Thymus (tissue), 11 donors: ENCODE results near the gene ANP32B. TPM values are rescaled to one million over a fixed set of nuclear protein-coding genes. Genes with fewer than 3 reads are reported as not detected.

Experiments
- DNase-seq, 9 donors: peaks; one replicate each; pipeline ENCODE4 v3.0.0-alpha.2; 2013; ENCODE audit warnings: low spot score in 9 of 9, low read depth in 6 of 9, missing footprints in 1 of 9
- H3K27ac ChIP-seq, 2 donors: one replicate each; pipeline ENCODE4 v1.5.1; 2013; ENCODE audit warnings: control low read depth in 1 of 2, low read depth in 1 of 2, low read length in 1 of 2, mild to moderate bottlenecking in 1 of 2, moderate library complexity in 1 of 2
- H3K27me3 ChIP-seq, 2 donors: one replicate each; pipeline ENCODE4 v1.5.1; 2013; ENCODE audit warnings: low read length in 1 of 2; ENCODE audit not compliant: control insufficient read depth in 2 of 2, insufficient read depth in 1 of 2
- H3K36me3 ChIP-seq, 2 donors: one replicate each; pipeline ENCODE4 v1.5.1; 2013; ENCODE audit warnings: low read length in 1 of 2, mild to moderate bottlenecking in 1 of 2, moderate library complexity in 1 of 2; ENCODE audit not compliant: control insufficient read depth in 2 of 2, insufficient read depth in 2 of 2
- H3K4me1 ChIP-seq, 2 donors: one replicate each; pipeline ENCODE4 v1.5.1; 2013; ENCODE audit warnings: low read length in 2 of 2; ENCODE audit not compliant: control insufficient read depth in 2 of 2, insufficient read depth in 2 of 2
- H3K4me3 ChIP-seq, 2 donors: one replicate each; pipeline ENCODE4 v1.5.1; 2013; ENCODE audit warnings: low read length in 2 of 2, control low read depth in 1 of 2, mild to moderate bottlenecking in 1 of 2
- H3K9me3 ChIP-seq, 2 donors: one replicate each; pipeline ENCODE4 v1.5.1; 2013; ENCODE audit warnings: low read length in 1 of 2, mild to moderate bottlenecking in 1 of 2; ENCODE audit not compliant: control insufficient read depth in 2 of 2, insufficient read depth in 1 of 2
- WGBS: extraction: QIAGEN DNeasy Blood & Tissue Kit; methylation state at CpG from one replicate; pipeline ENCODE4 v1.1.7; 2013; 5-methylcytosine and 5-hydroxymethylcytosine counted together
- polyA plus RNA-seq: library from polyadenylated mRNA; stranded (reverse); fragments of 200-250 nt; gene quantifications from one replicate; pipeline ENCODE4 v1.2.3, GENCODE V29; 2013
- total RNA-seq: library from RNA; stranded (reverse); fragments of 120-200 nt; gene quantifications from one replicate; pipeline ENCODE4 v1.2.4, GENCODE V29; 2013
- donor health status: healthy.

ANP32B gene
- total and polyA plus RNA-seq, 2 donors: 44.7 to 191 TPM

GRCh38 chr9:98039607-98040017, 56.5 kb downstream of the ANP32B start:
- H3K27me3 ChIP-seq: no peaks in the 10 kb centered on the region
- no peak for DNase-seq
- H3K4me3 ChIP-seq: no peak overlapping the region
- no peaks in the 10 kb centered on the region for H3K9me3 ChIP-seq
- H3K36me3 ChIP-seq: no peaks in the 10 kb centered on the region
- WGBS: 95% methylated on average over 10 of the region's 10 CpGs
- no peak overlapping the region for H3K27ac ChIP-seq
- peaks cover 0 to under 1% of the 10 kb centered on the region in 2 donors for H3K4me1 ChIP-seq

GRCh38 chr9:98040212-98040611, 57.1 kb downstream of the ANP32B start:
- no peaks in the 10 kb centered on the region for H3K27me3 ChIP-seq
- WGBS: 96% methylated on average over 6 of the region's 6 CpGs
- H3K9me3 ChIP-seq: no peaks in the 10 kb centered on the region
- H3K36me3 ChIP-seq: no peaks in the 10 kb centered on the region
- no peak for DNase-seq
- no peaks in the 10 kb centered on the region for H3K4me1 ChIP-seq
- H3K27ac ChIP-seq: no peak overlapping the region
- no peak overlapping the region for H3K4me3 ChIP-seq

GRCh38 chr9:98043915-98044314, 60.8 kb downstream of the ANP32B start:
- peaks cover 0 to 2% of the 10 kb centered on the region in 2 donors for H3K36me3 ChIP-seq
- DNase-seq: no peak
- 76% methylated on average over 5 of the region's 5 CpGs for WGBS
- H3K9me3 ChIP-seq: no peaks in the 10 kb centered on the region
- no peaks in the 10 kb centered on the region for H3K27me3 ChIP-seq
- H3K4me3 ChIP-seq: no peak overlapping the region
- peaks cover 0 to 6% of the 10 kb centered on the region in 2 donors for H3K4me1 ChIP-seq
- no peak overlapping the region for H3K27ac ChIP-seq

GRCh38 chr9:98045234-98046179, 62.4 kb downstream of the ANP32B start:
- Histone ChIP-seq H3K36me3 (peaks cover 0 to 2% of the 10 kb centered on the region in 2 donors), H3K27ac (no peak overlapping the region), H3K27me3 (no peaks in the 10 kb centered on the region), H3K4me1 (peaks cover 0 to 6% of the 10 kb centered on the region in 2 donors), H3K9me3 (no peaks in the 10 kb centered on the region), H3K4me3 (peak overlapping the region in 1 of 2 donors; percentile 17)
- WGBS: 54% methylated on average over 6 of the region's 6 CpGs
- DNase-seq: peak in 6 of 9 donors; percentile 19 to 74 (median 42)

GRCh38 chr9:98046180-98046543, 63.0 kb downstream of the ANP32B start:
- Histone ChIP-seq H3K27ac (no peak overlapping the region), H3K4me1 (peaks cover 0 to 6% of the 10 kb centered on the region in 2 donors), H3K4me3 (no peak overlapping the region), H3K9me3 (no peaks in the 10 kb centered on the region), H3K27me3 (no peaks in the 10 kb centered on the region), H3K36me3 (peaks cover 0 to 2% of the 10 kb centered on the region in 2 donors)
- DNase-seq: no peak
- WGBS: 96% methylated on average over 9 of the region's 9 CpGs

- Histone ChIP-seq H3K9me3 (no peaks in the 10 kb centered on the region), H3K4me1 (peaks cover 0 to 6% of the 10 kb centered on the region in 2 donors), H3K27ac (no peak overlapping the region), H3K36me3 (peaks cover 0 to 2% of the 10 kb centered on the region in 2 donors), H3K4me3 (no peak overlapping the region), H3K27me3 (no peaks in the 10 kb centered on the region)
- no peak for DNase-seq
- 94% methylated on average over 5 of the region's 5 CpGs for WGBS
Observed at GRCh38 chr9:98047002-98047401, 63.9 kb downstream of the ANP32B start.

GRCh38 chr9:98049288-98050072, 66.3 kb downstream of the ANP32B start:
- Histone ChIP-seq H3K27ac (no peak overlapping the region), H3K9me3 (no peaks in the 10 kb centered on the region), H3K4me1 (peaks cover 0 to 6% of the 10 kb centered on the region in 2 donors), H3K36me3 (peaks cover 0 to 2% of the 10 kb centered on the region in 2 donors), H3K27me3 (no peaks in the 10 kb centered on the region), H3K4me3 (no peak overlapping the region)
- 48% methylated on average over 1 of the region's 1 CpG for WGBS
- DNase-seq: no peak

GRCh38 chr9:98050351-98050750, 67.2 kb downstream of the ANP32B start:
- no peak for DNase-seq
- H3K27ac ChIP-seq: no peak overlapping the region
- peaks cover 0 to 2% of the 10 kb centered on the region in 2 donors for H3K36me3 ChIP-seq
- no peak overlapping the region for H3K4me3 ChIP-seq
- 98% methylated on average over 4 of the region's 4 CpGs for WGBS
- H3K27me3 ChIP-seq: no peaks in the 10 kb centered on the region
- peaks cover 0 to 4% of the 10 kb centered on the region in 2 donors for H3K4me1 ChIP-seq
- no peaks in the 10 kb centered on the region for H3K9me3 ChIP-seq
